DOHH2 (cell line): ENCODE results near the gene PDE10A.

Experiments used
- H3F3A ChIP-seq: fragments of 200-600 bp; sonication (generic), shearing (Covaris generic); 2 replicates; pipeline ENCODE4 v1.6.0; 2016; ENCODE audit warnings: antibody characterized with exemption, mild to moderate bottlenecking; ENCODE audit not compliant: control insufficient read depth, insufficient read depth
- H3K27ac ChIP-seq: fragments of 200-600 bp; sonication (generic); 2 replicates; pipeline ENCODE4 v1.5.1; 2014; ENCODE audit warnings: low read depth, mild to moderate bottlenecking, low read length, moderate library complexity
- H3K27me3 ChIP-seq: fragments of 200-600 bp; sonication (generic); 2 replicates; pipeline ENCODE4 v1.6.1; 2014; ENCODE audit warnings: mild to moderate bottlenecking, low read length, mixed read lengths; ENCODE audit not compliant: control insufficient read depth
- H3K36me3 ChIP-seq: fragments of 200-600 bp; sonication (generic); 2 replicates; pipeline ENCODE4 v1.6.1; 2014; ENCODE audit warnings: mild to moderate bottlenecking, low read length, moderate library complexity, mixed read lengths; ENCODE audit not compliant: control insufficient read depth
- H3K4me1 ChIP-seq: fragments of 200-600 bp; sonication (generic); 2 replicates; pipeline ENCODE4 v1.6.1; 2014; ENCODE audit warnings: mild to moderate bottlenecking, low read length, mixed read lengths; ENCODE audit not compliant: control insufficient read depth
- H3K4me2 ChIP-seq: fragments of 200-600 bp; sonication (generic); 2 replicates; pipeline ENCODE4 v1.6.0; 2014; ENCODE audit warnings: mild to moderate bottlenecking, low read length, moderate library complexity
- H3K4me3 ChIP-seq: fragments of 200-600 bp; sonication (generic); 2 replicates; pipeline ENCODE4 v1.5.1; 2014; ENCODE audit warnings: mild to moderate bottlenecking, low read length, mixed read lengths
- H3K79me2 ChIP-seq: fragments of 200-600 bp; sonication (generic); 2 replicates; pipeline ENCODE4 v1.6.1; 2014; ENCODE audit warnings: mild to moderate bottlenecking, low read length, mixed read lengths; ENCODE audit not compliant: control insufficient read depth
- H3K9me2 ChIP-seq: fragments of 200-600 bp; sonication (generic); replicated peaks from 2 replicates; pipeline ENCODE4 v1.6.1; 2014; ENCODE audit warnings: mild to moderate bottlenecking, low read length, mixed read lengths; ENCODE audit not compliant: control insufficient read depth
- H3K9me3 ChIP-seq: fragments of 200-600 bp; sonication (generic); 2 replicates; pipeline ENCODE4 v1.6.1; 2014; ENCODE audit warnings: antibody characterized with exemption, low read length, mixed read lengths; ENCODE audit not compliant: control insufficient read depth, insufficient read depth
- H4K20me1 ChIP-seq: fragments of 200-600 bp; sonication (generic); 2 replicates; pipeline ENCODE4 v1.6.0; 2014; ENCODE audit warnings: low read depth, mild to moderate bottlenecking, antibody characterized with exemption, low read length, moderate library complexity; ENCODE audit not compliant: control insufficient read depth, insufficient read depth
- EZH2phosphoT487 ChIP-seq: fragments of 200-600 bp; sonication (generic); IDR thresholded peaks from 2 replicates; pipeline ENCODE4 v1.6.1; 2017; ENCODE audit warnings: borderline replicate concordance, mild to moderate bottlenecking, antibody characterized with exemption, low read length, moderate library complexity, mixed read lengths
- TF ChIP-seq, protein P1 (sequence below): fragments of 200-600 bp; sonication (generic); IDR thresholded peaks from one replicate; pipeline ENCODE4 v1.5.1; 2014; ENCODE audit warnings: antibody characterized with exemption, mild to moderate bottlenecking, low read depth, low read length; ENCODE audit not compliant: poor library complexity, severe bottlenecking

PDE10A gene

DNA sequence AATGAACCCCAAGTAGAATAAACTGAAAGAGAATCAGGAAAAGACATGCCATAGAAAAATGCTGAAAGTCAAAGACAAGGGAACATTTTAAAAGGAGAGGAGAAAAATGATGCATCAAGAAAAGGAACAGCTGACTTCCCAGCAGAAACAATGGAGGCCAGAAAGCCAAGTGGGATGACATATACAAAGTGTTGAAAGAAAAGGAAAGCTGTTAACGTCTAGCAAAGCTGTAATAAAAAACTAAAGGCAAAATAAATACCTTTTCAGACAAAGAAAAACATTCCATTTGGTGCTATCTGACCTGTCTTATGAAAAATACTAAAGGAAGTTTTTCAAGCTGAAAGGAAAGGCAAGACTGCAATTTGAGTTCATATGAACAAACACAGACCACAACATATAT, 34.1 kb upstream of the PDE10A start:
- no peak overlapping the region for H3K27ac ChIP-seq
- H4K20me1 ChIP-seq: no peaks in the 10 kb centered on the region
- H3K36me3 ChIP-seq: no peaks in the 10 kb centered on the region
- no peaks in the 10 kb centered on the region for H3K9me3 ChIP-seq
- no peaks in the 10 kb centered on the region for H3F3A ChIP-seq
- H3K9me2 ChIP-seq: no peaks in the 10 kb centered on the region
- TF ChIP-seq, protein P1, sequence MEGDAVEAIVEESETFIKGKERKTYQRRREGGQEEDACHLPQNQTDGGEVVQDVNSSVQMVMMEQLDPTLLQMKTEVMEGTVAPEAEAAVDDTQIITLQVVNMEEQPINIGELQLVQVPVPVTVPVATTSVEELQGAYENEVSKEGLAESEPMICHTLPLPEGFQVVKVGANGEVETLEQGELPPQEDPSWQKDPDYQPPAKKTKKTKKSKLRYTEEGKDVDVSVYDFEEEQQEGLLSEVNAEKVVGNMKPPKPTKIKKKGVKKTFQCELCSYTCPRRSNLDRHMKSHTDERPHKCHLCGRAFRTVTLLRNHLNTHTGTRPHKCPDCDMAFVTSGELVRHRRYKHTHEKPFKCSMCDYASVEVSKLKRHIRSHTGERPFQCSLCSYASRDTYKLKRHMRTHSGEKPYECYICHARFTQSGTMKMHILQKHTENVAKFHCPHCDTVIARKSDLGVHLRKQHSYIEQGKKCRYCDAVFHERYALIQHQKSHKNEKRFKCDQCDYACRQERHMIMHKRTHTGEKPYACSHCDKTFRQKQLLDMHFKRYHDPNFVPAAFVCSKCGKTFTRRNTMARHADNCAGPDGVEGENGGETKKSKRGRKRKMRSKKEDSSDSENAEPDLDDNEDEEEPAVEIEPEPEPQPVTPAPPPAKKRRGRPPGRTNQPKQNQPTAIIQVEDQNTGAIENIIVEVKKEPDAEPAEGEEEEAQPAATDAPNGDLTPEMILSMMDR: no peak
- TF ChIP-seq EZH2phosphoT487: no peak
- H3K4me3 ChIP-seq: no peak overlapping the region
- no peaks in the 10 kb centered on the region for H3K4me1 ChIP-seq
- H3K79me2 ChIP-seq: no peaks in the 10 kb centered on the region
- H3K27me3 ChIP-seq: no peaks in the 10 kb centered on the region
- H3K4me2 ChIP-seq: no peak overlapping the region

DNA sequence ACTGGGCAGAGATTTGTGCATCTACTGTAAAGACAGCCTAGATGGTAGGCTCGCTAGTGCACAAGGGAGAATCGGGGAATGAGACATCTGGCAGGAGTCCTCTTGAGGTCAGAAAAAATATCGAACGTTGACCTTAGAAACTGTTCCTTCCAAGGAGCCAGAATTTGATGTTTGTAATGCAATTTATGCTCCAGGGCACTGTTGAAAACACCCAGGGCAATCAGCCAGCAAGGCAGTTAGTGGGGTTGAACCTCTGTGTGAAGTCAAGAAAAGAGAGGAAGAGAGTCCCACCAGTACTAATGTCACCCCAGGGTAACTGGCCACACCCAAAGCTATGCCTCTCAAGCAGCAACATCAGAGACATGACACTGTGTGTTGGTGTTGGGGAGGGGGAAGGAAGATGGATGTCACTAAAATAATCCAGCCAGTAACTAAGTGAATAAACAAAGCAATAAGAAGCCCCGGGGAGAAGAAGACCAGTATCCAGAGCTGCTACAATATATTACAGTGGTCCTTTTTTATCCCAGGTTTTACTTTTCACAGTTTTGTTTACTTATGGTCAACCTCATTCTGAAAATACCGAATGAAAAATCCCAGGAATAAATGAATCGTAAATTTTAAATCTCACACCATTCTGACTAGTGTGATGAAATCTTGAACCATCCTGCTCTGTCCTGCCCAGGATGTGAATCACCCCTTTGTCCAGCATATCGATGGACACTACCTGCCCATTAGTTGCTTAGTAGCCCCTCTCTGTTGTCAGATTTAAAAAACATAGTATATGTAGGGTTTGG, 32.9 kb upstream of the PDE10A start:
- no peaks in the 10 kb centered on the region for H3F3A ChIP-seq
- H3K9me3 ChIP-seq: no peaks in the 10 kb centered on the region
- no peak overlapping the region for H3K4me2 ChIP-seq
- H3K4me1 ChIP-seq: no peaks in the 10 kb centered on the region
- H3K36me3 ChIP-seq: no peaks in the 10 kb centered on the region
- no peak for TF ChIP-seq EZH2phosphoT487
- TF ChIP-seq, protein P1: no peak
- no peaks in the 10 kb centered on the region for H3K27me3 ChIP-seq
- no peaks in the 10 kb centered on the region for H3K79me2 ChIP-seq
- H4K20me1 ChIP-seq: no peaks in the 10 kb centered on the region
- H3K9me2 ChIP-seq: no peaks in the 10 kb centered on the region
- H3K27ac ChIP-seq: no peak overlapping the region
- H3K4me3 ChIP-seq: no peak overlapping the region

DNA sequence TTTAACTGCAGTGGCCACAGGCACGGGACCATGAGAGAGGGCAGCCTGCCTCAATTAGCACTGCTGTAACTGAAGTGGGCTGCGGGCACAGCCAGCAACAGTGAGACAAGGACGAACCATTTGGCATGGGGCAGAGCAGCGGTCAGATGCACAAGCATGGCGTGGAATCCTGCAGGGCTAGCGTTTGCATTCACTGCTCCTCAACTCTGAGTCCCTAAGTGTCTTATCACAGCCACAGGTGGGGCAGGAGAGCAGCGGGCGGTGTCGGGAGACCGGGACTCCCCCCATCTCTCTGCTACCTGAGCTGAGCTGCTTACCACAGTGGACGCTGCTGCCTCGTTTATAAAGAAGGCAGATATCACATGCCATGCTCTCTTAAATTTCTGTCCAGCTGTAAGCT, 31.3 kb upstream of the PDE10A start:
- Histone ChIP-seq H4K20me1 (no peaks in the 10 kb centered on the region), H3K4me3 (no peak overlapping the region), H3K9me3 (no peaks in the 10 kb centered on the region), H3K4me2 (no peak overlapping the region), H3K27me3 (no peaks in the 10 kb centered on the region), H3K27ac (no peak overlapping the region), H3K4me1 (no peaks in the 10 kb centered on the region), H3F3A (no peaks in the 10 kb centered on the region), H3K36me3 (no peaks in the 10 kb centered on the region), H3K9me2 (no peaks in the 10 kb centered on the region), H3K79me2 (no peaks in the 10 kb centered on the region)
- no peak for TF ChIP-seq EZH2phosphoT487

DNA sequence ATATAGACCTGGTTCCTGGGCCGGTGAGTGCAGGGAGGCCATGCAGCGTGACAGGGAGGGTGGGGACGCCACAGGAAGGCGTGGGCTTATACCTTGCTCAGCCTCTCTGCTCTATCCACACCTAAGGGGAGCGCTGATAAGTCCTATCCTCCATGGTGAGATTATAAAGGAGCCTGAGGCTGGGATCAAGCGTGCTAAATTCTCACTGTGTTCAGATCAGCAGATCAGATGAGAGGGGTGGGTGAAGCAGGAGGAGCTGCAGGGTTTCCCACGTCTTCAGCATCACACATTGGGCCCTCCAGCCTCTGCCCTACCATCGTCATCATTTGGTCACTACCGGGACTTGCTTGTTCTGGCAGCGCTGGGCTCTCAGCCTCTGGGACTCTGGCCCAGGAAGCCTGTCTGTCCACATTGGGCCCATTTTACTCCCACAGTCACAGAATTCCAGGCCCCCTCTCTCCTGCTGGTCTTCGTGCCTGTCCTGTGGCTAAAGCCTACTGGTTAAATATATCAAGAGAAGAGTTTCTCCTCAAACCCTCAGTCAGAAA, 29.1 kb upstream of the PDE10A start:
- H4K20me1 ChIP-seq: no peaks in the 10 kb centered on the region
- no peak overlapping the region for H3K4me3 ChIP-seq
- no peak overlapping the region for H3K4me2 ChIP-seq
- H3F3A ChIP-seq: no peaks in the 10 kb centered on the region
- H3K9me2 ChIP-seq: no peaks in the 10 kb centered on the region
- H3K79me2 ChIP-seq: no peaks in the 10 kb centered on the region
- TF ChIP-seq, protein P1: no peak
- no peak for TF ChIP-seq EZH2phosphoT487
- no peaks in the 10 kb centered on the region for H3K36me3 ChIP-seq
- H3K9me3 ChIP-seq: no peaks in the 10 kb centered on the region
- no peaks in the 10 kb centered on the region for H3K4me1 ChIP-seq
- H3K27me3 ChIP-seq: no peaks in the 10 kb centered on the region
- H3K27ac ChIP-seq: no peak overlapping the region
